Right renal cortex interstitium (tissue), 3 donors: ENCODE data around the gene GPR3. TPM values are rescaled to one million over a fixed set of nuclear protein-coding genes. Genes with fewer than 3 reads are reported as not detected.
"Not testable (repeated sequence)": the region's sequence is repeated elsewhere in the genome, so short reads cannot be mapped to it uniquely, and the experiment has no call there.

Source experiments
- DNase-seq, 3 donors: peaks; one replicate each; pipeline ENCODE4 v3.0.0-alpha.2; 2013; ENCODE audit warnings: low read depth in 3 of 3, low spot score in 2 of 3
- polyA plus RNA-seq, 3 donors: library from polyadenylated mRNA; unstranded; fragments of 120-200 nt; gene quantifications; one replicate each; pipeline ENCODE4 v1.2.1, GENCODE V29; 2013; ENCODE audit not compliant: insufficient read length in 3 of 3

The GPR3 gene
- polyA plus RNA-seq, 3 donors = 0.64 to 1.00 (median 0.98) TPM

DNA sequence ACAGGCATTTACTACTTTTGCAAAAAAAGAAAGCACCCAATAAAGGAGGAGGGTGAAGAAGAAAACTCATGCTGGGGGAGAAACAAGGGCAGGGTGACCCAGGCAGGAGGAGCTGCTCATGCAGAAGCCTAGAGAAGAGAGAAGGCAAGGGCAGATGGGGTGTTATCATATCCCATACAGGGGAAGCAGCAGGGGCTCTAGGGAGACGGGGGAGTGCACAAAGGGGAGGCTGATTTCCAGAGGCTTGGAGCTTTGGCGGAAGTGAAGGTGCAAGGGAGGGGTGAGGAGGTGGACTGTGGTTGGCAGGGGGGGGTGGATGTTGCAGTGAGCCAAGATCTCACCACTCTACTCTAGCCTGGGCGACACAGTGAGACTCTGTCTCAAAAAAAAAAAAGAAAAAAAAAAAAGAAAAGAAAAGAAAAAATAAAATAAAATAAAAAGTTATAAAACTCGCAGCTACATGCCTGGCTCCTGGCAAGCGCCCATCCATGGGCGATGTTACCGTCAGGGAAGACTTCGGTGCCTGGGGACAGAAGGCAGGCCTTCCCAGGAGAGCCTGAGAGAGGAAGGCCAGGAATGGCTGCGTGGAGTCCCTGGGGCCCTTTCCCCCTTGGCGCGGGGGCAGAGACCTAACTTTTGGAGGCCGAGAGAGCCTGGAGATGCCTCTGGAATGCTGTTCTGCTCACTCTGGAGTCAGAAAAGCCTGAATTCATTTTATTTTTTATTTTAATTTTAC, 14.5 kb upstream of the GPR3 start:
- no peak for DNase-seq

- DNase-seq = no peak
Measured at GRCh38 chr1:27379564-27380122, 12.8 kb upstream of the GPR3 start.

DNA sequence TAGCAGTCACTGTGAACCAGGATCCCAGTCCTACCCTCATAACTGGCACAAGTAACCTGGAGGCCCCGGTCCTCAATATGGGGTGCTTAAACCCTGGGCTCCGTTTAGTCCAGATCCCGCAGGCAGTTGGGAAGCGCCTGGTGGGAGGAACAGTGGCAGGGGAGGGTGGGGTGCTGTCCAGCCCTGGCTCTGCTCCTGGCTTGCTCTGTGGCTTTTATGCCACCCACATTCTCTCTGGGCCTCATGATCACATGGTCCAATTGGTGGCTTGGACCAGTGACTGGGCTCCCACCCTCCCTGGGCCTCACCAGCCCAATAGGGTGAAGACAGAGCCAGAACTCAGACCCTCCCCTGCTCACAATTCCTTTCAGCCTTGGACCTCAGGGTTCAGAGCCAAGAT, 12.2 kb upstream of the GPR3 start:
- DNase-seq = no peak

DNA sequence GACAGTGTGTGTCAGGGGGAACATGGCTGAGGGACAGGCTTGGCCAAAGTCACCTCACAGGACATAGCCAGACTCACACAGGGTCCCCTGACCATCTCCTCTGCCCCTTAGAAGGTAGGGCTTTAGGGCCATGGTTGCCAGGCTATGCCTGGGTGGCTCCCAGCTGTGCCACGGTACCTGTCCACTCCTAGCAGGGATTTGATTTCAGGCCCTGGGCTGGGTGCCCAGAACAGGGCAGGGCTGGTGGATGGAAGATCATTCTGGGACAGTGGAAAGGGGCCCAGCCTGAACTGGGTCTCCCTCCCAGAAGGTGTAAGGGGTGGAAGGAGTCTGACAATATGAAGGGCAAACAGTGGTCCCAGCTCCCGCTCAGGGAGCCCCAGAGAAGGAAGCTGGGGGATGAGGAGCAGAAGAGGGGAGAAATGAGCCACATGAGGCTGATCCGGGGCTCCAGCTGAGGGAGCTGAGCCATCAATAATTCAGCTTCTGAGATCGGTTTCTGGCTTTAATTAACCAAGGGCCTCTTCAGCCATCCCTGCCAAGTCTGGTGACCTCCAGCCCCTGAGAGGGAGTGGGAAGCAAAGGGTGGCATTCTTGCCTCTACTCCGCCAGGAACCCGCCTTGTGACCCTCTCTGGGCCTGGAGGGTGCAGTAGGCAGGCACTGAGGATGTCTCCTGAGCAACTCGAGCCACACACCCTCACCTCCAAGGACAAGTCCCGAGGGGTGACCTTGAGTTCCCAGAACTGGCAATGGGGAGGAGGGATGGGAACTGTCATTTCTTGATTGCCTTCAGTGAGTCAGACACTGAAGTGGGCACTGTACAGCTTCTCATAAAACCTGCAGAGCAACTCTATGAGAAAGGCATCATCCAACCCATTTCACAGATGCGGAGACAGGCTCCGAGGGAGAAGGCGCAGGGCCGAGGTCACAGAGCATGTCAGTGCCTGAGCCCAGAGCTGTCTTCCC, 11.4 kb upstream of the GPR3 start:
- DNase-seq = no peak

- no peak for DNase-seq
Measured at GRCh38 chr1:27381969-27382762, 10.3 kb upstream of the GPR3 start.

GRCh38 chr1:27383039-27383605, 9.3 kb upstream of the GPR3 start, which contains the start of gene CD164L2:
TSS of gene CD164L2 (minus strand) at chr1:27383333. CDS start at chr1:27383239, 94 bp downstream.
- no peak for DNase-seq

GRCh38 chr1:27383661-27384060, 8.8 kb upstream of the GPR3 start:
- DNase-seq = no peak

GRCh38 chr1:27384797-27385196, 7.6 kb upstream of the GPR3 start:
- not testable (repeated sequence) for DNase-seq

- DNase-seq = no peak
Measured at GRCh38 chr1:27388337-27389005, 4.0 kb upstream of the GPR3 start.

DNA sequence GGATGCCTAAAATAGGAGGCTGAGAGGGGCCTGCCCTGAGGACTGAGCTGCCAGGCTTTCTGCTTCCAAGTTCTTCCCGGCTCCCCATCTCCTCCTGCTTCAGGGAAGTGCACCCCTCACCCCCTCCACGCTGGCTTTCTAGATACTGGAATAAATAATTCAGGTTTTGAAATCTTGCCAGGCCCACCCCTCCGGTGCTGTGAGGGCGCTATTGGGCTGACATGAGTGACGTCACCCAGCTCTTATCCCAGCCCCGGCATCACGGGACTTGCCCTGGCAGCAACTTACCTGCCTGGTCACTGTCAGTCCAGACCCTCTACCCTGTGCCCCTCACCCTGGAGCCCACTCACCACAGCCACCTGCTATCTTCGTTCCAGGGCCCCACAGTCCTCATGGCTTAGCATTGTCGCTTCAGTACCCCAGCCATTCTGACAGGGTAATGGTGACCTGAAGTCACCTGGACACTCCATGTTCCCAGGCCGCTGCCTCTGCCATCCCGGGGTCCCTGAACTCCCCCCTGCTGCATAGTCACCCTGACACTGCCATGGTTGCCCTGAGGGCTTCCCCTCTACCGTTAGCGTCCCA, 819 bp upstream of the GPR3 start:
- DNase-seq = no peak

DNA sequence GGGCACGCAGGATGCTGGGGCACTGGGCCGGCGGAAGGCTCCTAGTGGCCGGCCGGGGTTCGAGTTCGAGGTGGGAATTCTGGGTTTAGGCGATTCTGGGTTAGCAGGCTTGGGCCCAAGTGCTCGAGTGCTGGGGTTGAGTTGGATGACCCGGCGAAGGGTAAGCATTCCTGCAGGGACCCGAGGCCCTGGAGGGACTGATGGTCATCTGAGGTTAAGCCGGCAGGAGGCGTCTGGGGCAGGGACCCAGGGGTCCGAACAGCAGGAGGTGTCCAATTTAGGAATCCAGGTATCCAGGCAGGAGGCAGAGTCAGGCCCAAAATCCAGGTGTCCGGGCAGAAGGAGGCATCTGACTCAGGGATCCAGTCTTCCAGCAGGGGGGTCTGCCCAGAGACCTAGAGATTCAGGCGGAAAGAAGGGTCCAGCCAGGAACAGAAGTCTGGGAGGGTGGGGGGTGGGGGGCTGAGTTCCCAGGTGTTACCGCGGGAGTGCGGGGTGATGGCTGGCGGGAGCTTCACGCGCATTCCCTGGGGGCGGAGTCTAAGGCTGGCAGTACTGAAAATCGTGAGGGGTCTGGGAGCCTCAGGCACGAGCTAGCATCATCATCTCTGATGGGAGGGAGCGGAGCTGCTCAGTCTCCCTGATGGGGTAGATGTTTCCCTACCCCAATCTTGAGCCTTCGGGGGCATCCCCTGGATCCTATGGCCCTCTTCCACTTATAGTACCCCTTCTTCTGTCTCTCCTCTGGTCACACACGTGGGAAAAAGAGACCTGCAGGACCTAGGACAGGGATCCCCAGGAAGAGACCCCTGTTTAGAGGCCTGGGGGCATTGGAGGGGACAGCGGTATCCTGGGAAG, 585 bp downstream of the GPR3 start:
- DNase-seq = no peak

- no peak for DNase-seq
Measured at GRCh38 chr1:27393641-27394281, 1.3 kb downstream of the GPR3 start.

DNA sequence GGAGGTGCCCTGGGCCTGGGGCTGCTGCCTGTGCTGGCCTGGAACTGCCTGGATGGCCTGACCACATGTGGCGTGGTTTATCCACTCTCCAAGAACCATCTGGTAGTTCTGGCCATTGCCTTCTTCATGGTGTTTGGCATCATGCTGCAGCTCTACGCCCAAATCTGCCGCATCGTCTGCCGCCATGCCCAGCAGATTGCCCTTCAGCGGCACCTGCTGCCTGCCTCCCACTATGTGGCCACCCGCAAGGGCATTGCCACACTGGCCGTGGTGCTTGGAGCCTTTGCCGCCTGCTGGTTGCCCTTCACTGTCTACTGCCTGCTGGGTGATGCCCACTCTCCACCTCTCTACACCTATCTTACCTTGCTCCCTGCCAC, 1.8 kb downstream of the GPR3 start:
- DNase-seq = no peak

GRCh38 chr1:27394925-27395324, 2.5 kb downstream of the GPR3 start:
- DNase-seq = no peak

- no peak for DNase-seq
Measured at GRCh38 chr1:27395441-27396195, 3.2 kb downstream of the GPR3 start.

DNA sequence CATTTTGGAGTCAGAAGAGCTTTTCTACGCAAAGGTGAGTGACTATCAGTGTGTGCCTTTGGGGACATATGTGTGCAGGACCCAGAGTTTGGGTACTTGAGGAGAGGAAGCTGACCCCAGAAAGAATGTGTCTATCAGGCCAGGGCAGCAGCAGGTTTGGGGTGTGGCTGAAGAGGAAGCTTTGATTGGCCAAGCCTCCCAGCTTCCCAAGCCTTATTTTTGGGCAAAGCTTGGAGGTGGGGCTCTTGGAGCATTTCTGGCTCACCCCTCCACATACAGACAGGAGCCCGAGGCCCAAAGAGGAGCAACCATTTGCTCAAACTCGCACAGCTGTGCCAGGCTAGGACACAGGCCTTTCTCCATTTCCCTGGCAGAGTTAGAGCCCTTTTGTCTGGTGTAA, 4.7 kb downstream of the GPR3 start:
- no peak for DNase-seq

GRCh38 chr1:27397749-27398148, 5.3 kb downstream of the GPR3 start:
- DNase-seq = no peak
